Activated T-helper 1 cell treated with anti-CD3 and anti-CD28 coated beads, Interleukin-12 subunit alpha, Interleukin-12 subunit beta, Interleukin-2, Interleukin-4 antibody, amounts not matched to agents 30 ng/mL and 10 ng/mL and 1 ng/mL, durations not matched to agents 14 hours and 24 hours and 36 hours (primary cell): ENCODE measurements around the gene IRX2. TPM values are rescaled to one million over a fixed set of nuclear protein-coding genes. Genes with fewer than 3 reads are reported as not detected.

Experiments used
- DNase-seq: peaks from one replicate; pipeline ENCODE4 v3.0.0; 2021; ENCODE audit warnings: low spot score
- H3K27ac Mint-ChIP-seq: one replicate; pipeline ENCODE4 v1.8.0; 2021; ENCODE audit warnings: mild to moderate bottlenecking, mixed read lengths
- H3K27me3 Mint-ChIP-seq: one replicate; pipeline ENCODE4 v1.8.0; 2022; ENCODE audit warnings: mild to moderate bottlenecking, moderate library complexity, mixed read lengths; ENCODE audit not compliant: insufficient read depth
- H3K36me3 Mint-ChIP-seq: one replicate; pipeline ENCODE4 v1.8.0; 2021; ENCODE audit warnings: low read depth, mixed read lengths
- H3K4me1 Mint-ChIP-seq: one replicate; pipeline ENCODE4 v1.8.0; 2021; ENCODE audit warnings: low read depth, mixed read lengths
- H3K4me3 Mint-ChIP-seq: one replicate; pipeline ENCODE4 v1.8.0; 2021; ENCODE audit warnings: mild to moderate bottlenecking, moderate library complexity, mixed read lengths
- H3K9me3 Mint-ChIP-seq: one replicate; pipeline ENCODE4 v1.8.0; 2021; ENCODE audit warnings: mixed read lengths
- intact Hi-C: fragments of 100-400 bp; cut with micrococcal nuclease; formaldehyde crosslinking; loops from one replicate; pipeline ENCODE4 v1.15.1; 2024
- total RNA-seq: library from RNA; stranded (reverse); gene quantifications from 2 replicates; pipeline ENCODE4 v1.2.3, GENCODE V29; 2022

The IRX2 gene
- total RNA-seq, 1 donor from 2014 or later, result not detected

- Mint-ChIP-seq H3K36me3 (no peaks in the 10 kb centered on the region), H3K4me1 (no peaks in the 10 kb centered on the region), H3K9me3 (no peaks in the 10 kb centered on the region), H3K27me3 (peaks cover 2% of the 10 kb centered on the region), H3K27ac (no peak overlapping the region), H3K4me3 (no peak overlapping the region)
- no peak for DNase-seq
- intact Hi-C loops, result no loop called here
Observed at GRCh38 chr5:2762744-2763532, 11.5 kb upstream of the IRX2 start.

- intact Hi-C loops, result no loop called here
- H3K27ac Mint-ChIP-seq, result no peak overlapping the region
- peaks cover 12% of the 10 kb centered on the region for H3K27me3 Mint-ChIP-seq
- H3K9me3 Mint-ChIP-seq, result no peaks in the 10 kb centered on the region
- no peak for DNase-seq
- no peaks in the 10 kb centered on the region for H3K36me3 Mint-ChIP-seq
- no peaks in the 10 kb centered on the region for H3K4me1 Mint-ChIP-seq
- H3K4me3 Mint-ChIP-seq, result no peak overlapping the region
Observed at GRCh38 chr5:2761921-2762488, 10.5 kb upstream of the IRX2 start.

- peaks cover 25% of the 10 kb centered on the region for H3K27me3 Mint-ChIP-seq
- intact Hi-C loops, result no loop called here
- no peaks in the 10 kb centered on the region for H3K9me3 Mint-ChIP-seq
Observed at GRCh38 chr5:2759696-2760461, 8.4 kb upstream of the IRX2 start.

GRCh38 chr5:2759091-2759490 lies 7.6 kb upstream of the IRX2 start:
- Mint-ChIP-seq H3K27ac (no peak overlapping the region), H3K27me3 (peaks cover 32% of the 10 kb centered on the region), H3K4me3 (no peak overlapping the region), H3K9me3 (no peaks in the 10 kb centered on the region), H3K4me1 (no peaks in the 10 kb centered on the region), H3K36me3 (peaks cover 3% of the 10 kb centered on the region)
- DNase-seq, result no peak
- intact Hi-C loops, result no loop called here

More at GRCh38 chr5:2759696-2760461, 8.4 kb upstream of the IRX2 start:
- H3K4me1 Mint-ChIP-seq, result no peaks in the 10 kb centered on the region
- no peak for DNase-seq
- peaks cover 3% of the 10 kb centered on the region for H3K36me3 Mint-ChIP-seq
- H3K27ac Mint-ChIP-seq, result no peak overlapping the region
- no peak overlapping the region for H3K4me3 Mint-ChIP-seq

- H3K27me3 Mint-ChIP-seq, result peaks cover 35% of the 10 kb centered on the region
- H3K4me1 Mint-ChIP-seq, result no peaks in the 10 kb centered on the region
- H3K9me3 Mint-ChIP-seq, result no peaks in the 10 kb centered on the region
- H3K27ac Mint-ChIP-seq, result no peak overlapping the region
- DNase-seq, result no peak
- H3K4me3 Mint-ChIP-seq, result no peak overlapping the region
- intact Hi-C loops, result no loop called here
- peaks cover 3% of the 10 kb centered on the region for H3K36me3 Mint-ChIP-seq
Observed at GRCh38 chr5:2758632-2759031, 7.2 kb upstream of the IRX2 start.

GRCh38 chr5:2757563-2758351 lies 6.3 kb upstream of the IRX2 start:
- H3K27ac Mint-ChIP-seq, result no peak overlapping the region
- peaks cover 3% of the 10 kb centered on the region for H3K36me3 Mint-ChIP-seq
- H3K9me3 Mint-ChIP-seq, result no peaks in the 10 kb centered on the region
- no peak for DNase-seq
- intact Hi-C loops, result no loop called here
- H3K27me3 Mint-ChIP-seq, result peaks cover 43% of the 10 kb centered on the region
- H3K4me3 Mint-ChIP-seq, result no peak overlapping the region
- no peaks in the 10 kb centered on the region for H3K4me1 Mint-ChIP-seq

- Mint-ChIP-seq H3K36me3 (peaks cover 3% of the 10 kb centered on the region), H3K9me3 (no peaks in the 10 kb centered on the region), H3K27ac (peak overlapping the region; percentile 63), H3K4me1 (no peaks in the 10 kb centered on the region), H3K27me3 (peaks cover 49% of the 10 kb centered on the region), H3K4me3 (no peak overlapping the region)
- DNase-seq, result no peak
- intact Hi-C loops, result no loop called here
Observed at GRCh38 chr5:2756211-2757152, 5.0 kb upstream of the IRX2 start.

- Mint-ChIP-seq H3K27me3 (peaks cover 49% of the 10 kb centered on the region), H3K27ac (peak overlapping the region; percentile 63), H3K36me3 (peaks cover 3% of the 10 kb centered on the region), H3K4me1 (no peaks in the 10 kb centered on the region), H3K9me3 (no peaks in the 10 kb centered on the region), H3K4me3 (no peak overlapping the region)
- intact Hi-C loops, result no loop called here
- DNase-seq, result no peak
Observed at GRCh38 chr5:2755681-2756171, 4.2 kb upstream of the IRX2 start.

- intact Hi-C loops, result no loop called here
- H3K4me3 Mint-ChIP-seq, result no peak overlapping the region
- H3K4me1 Mint-ChIP-seq, result no peaks in the 10 kb centered on the region
- H3K36me3 Mint-ChIP-seq, result peaks cover 3% of the 10 kb centered on the region
- H3K27ac Mint-ChIP-seq, result no peak overlapping the region
- peaks cover 49% of the 10 kb centered on the region for H3K27me3 Mint-ChIP-seq
- DNase-seq, result no peak
- H3K9me3 Mint-ChIP-seq, result no peaks in the 10 kb centered on the region
Observed at GRCh38 chr5:2755076-2755680, 3.7 kb upstream of the IRX2 start.

GRCh38 chr5:2754581-2755075 lies 3.2 kb upstream of the IRX2 start:
- intact Hi-C loops, result loop anchor here (5.0 kb wide), 2 partner anchors 838 to 877 kb away; no protein-coding TSS in a partner anchor
- peaks cover 52% of the 10 kb centered on the region for H3K27me3 Mint-ChIP-seq
- H3K27ac Mint-ChIP-seq, result no peak overlapping the region
- H3K4me1 Mint-ChIP-seq, result no peaks in the 10 kb centered on the region
- DNase-seq, result no peak
- H3K9me3 Mint-ChIP-seq, result no peaks in the 10 kb centered on the region
- H3K4me3 Mint-ChIP-seq, result no peak overlapping the region
- peaks cover 3% of the 10 kb centered on the region for H3K36me3 Mint-ChIP-seq
